Osteoblast (primary cell): Measurements from ENCODE around the gene RHEX. TPM values are rescaled to one million over a fixed set of nuclear protein-coding genes. Genes with fewer than 3 reads are reported as not detected.

Experiments used
- DNase-seq: peaks from one replicate; pipeline ENCODE4 v3.0.0; 2011; ENCODE audit warnings: low spot score, mixed read lengths; ENCODE audit not compliant: insufficient read length; ENCODE audit errors: missing footprints
- H2AFZ ChIP-seq: 2 replicates; pipeline ENCODE4 v1.6.0; 2011; ENCODE audit warnings: mild to moderate bottlenecking, low read length
- H3K27ac ChIP-seq: 2 replicates; pipeline ENCODE4 v1.5.1; 2011; ENCODE audit warnings: mild to moderate bottlenecking, low read depth, low read length, moderate library complexity
- H3K27me3 ChIP-seq: 2 replicates; pipeline ENCODE4 v1.6.0; 2012; ENCODE audit warnings: mild to moderate bottlenecking, control low read depth, inconsistent platforms, low read length, moderate library complexity; ENCODE audit not compliant: insufficient read depth
- H3K36me3 ChIP-seq: 2 replicates; pipeline ENCODE4 v1.5.1; 2011; ENCODE audit warnings: mild to moderate bottlenecking, low read length, control low read depth, moderate library complexity; ENCODE audit not compliant: insufficient read depth
- H3K4me1 ChIP-seq: 2 replicates; pipeline ENCODE4 v1.5.1; 2011; ENCODE audit warnings: mild to moderate bottlenecking, low read length, control low read depth, moderate library complexity; ENCODE audit not compliant: insufficient read depth
- H3K4me2 ChIP-seq: 2 replicates; pipeline ENCODE4 v1.6.0; 2011; ENCODE audit warnings: mild to moderate bottlenecking, low read length; ENCODE audit not compliant: insufficient read depth
- H3K4me3 ChIP-seq: fragments of 200-600 bp; sonication (generic); 3 replicates; pipeline ENCODE4 v1.5.1; 2012; ENCODE audit warnings: mild to moderate bottlenecking, low read length, inconsistent platforms; ENCODE audit not compliant: insufficient read depth
- H3K79me2 ChIP-seq: 2 replicates; pipeline ENCODE4 v1.6.0; 2012; ENCODE audit warnings: mild to moderate bottlenecking, low read length, control low read depth, inconsistent platforms; ENCODE audit not compliant: insufficient read depth
- H3K9me3 ChIP-seq: 2 replicates; pipeline ENCODE4 v1.5.1; 2011; ENCODE audit warnings: low read depth, low read length, control low read depth
- H4K20me1 ChIP-seq: 2 replicates; pipeline ENCODE4 v1.6.0; 2012; ENCODE audit warnings: mild to moderate bottlenecking, low read length, control low read depth; ENCODE audit not compliant: insufficient read depth
- total RNA-seq: library from RNA; depleted of rRNA; stranded (reverse); fragments of >200 nt; gene quantifications from 2 replicates; pipeline ENCODE4 v1.2.3, GENCODE V29; 2012
- TF ChIP-seq, protein P1 (sequence below): IDR thresholded peaks from 2 replicates; pipeline ENCODE4 v1.5.1; 2011; ENCODE audit warnings: mild to moderate bottlenecking, low read depth, low read length, moderate library complexity; ENCODE audit errors: extremely low read depth

The RHEX gene
- total RNA-seq, 1 donor = not detected

DNA sequence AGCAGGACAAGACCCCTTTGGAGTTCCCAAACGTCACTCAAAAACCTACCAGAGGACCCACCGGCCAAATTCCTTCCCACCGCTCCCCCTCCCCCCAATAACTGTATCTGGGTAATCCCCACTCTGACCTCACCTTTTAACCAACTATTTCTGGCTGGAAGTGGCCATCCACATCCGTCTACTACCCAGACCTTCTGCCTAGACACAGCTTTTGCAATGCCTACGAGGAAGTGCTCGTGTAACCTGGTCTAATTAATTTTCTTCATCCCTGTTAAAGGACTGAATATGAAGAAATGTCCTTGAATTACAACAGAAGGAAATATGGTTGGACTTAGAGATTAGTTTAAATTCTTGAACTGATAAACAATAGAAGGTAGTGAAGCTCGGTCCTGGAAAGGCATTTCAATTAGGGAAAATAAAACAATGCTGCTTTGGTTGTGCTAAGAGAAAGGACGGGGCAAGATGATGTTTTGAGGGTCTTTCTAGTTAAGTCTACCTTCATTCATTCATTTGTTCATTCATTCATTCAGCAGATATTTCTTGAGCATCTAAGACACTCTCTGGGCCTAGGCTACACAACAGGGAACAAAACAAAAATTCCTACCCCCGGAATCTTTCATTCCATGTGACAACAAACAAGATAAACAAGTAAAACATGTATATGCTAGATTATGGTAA lies 45.4 kb downstream of the RHEX start:
- DNase-seq = no peak
- Histone ChIP-seq H3K4me1 (no peaks in the 10 kb centered on the region), H3K79me2 (no peaks in the 10 kb centered on the region), H2AFZ (no peak overlapping the region), H3K4me3 (no peak overlapping the region), H3K27ac (no peak overlapping the region), H3K36me3 (no peaks in the 10 kb centered on the region), H3K4me2 (no peak overlapping the region), H3K9me3 (no peaks in the 10 kb centered on the region), H4K20me1 (no peaks in the 10 kb centered on the region), H3K27me3 (peaks cover 42% of the 10 kb centered on the region)
- TF ChIP-seq, protein P1, sequence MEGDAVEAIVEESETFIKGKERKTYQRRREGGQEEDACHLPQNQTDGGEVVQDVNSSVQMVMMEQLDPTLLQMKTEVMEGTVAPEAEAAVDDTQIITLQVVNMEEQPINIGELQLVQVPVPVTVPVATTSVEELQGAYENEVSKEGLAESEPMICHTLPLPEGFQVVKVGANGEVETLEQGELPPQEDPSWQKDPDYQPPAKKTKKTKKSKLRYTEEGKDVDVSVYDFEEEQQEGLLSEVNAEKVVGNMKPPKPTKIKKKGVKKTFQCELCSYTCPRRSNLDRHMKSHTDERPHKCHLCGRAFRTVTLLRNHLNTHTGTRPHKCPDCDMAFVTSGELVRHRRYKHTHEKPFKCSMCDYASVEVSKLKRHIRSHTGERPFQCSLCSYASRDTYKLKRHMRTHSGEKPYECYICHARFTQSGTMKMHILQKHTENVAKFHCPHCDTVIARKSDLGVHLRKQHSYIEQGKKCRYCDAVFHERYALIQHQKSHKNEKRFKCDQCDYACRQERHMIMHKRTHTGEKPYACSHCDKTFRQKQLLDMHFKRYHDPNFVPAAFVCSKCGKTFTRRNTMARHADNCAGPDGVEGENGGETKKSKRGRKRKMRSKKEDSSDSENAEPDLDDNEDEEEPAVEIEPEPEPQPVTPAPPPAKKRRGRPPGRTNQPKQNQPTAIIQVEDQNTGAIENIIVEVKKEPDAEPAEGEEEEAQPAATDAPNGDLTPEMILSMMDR = no peak

DNA sequence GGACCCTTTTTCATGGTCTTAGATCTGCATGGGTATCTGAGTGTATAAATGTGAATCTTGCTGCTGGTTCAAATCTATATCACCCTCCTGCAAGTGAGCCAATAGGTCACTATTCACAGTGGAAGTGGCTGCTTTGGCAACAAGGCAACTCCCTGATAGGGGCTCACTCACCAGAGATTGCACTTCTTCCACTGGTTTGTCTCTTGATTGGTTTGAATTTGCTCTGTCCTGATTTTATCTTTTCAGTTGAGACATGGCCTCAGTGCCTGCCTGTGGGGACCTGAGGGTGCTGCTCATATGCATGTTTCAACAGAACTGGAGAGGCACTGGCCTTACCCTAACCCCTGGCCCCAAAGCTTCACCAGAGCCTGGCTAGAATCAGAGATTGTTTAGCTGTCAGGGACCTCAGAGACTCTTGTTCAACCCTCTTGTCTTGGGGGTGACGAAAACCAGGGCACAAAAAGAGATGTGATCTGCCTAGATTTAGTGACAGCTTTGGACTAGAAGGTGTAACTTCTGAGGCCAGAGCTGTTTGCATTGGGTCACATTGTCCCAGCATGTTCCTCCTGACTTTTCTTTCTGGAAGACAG lies 47.3 kb downstream of the RHEX start:
- no peaks in the 10 kb centered on the region for H3K36me3 ChIP-seq
- H3K79me2 ChIP-seq = no peaks in the 10 kb centered on the region
- H2AFZ ChIP-seq = no peak overlapping the region
- H3K4me3 ChIP-seq = no peak overlapping the region
- no peaks in the 10 kb centered on the region for H3K9me3 ChIP-seq
- DNase-seq = no peak
- no peak overlapping the region for H3K4me2 ChIP-seq
- no peak overlapping the region for H3K27ac ChIP-seq
- TF ChIP-seq, protein P1 = no peak
- H3K4me1 ChIP-seq = no peaks in the 10 kb centered on the region
- peaks cover 26% of the 10 kb centered on the region for H3K27me3 ChIP-seq
- no peaks in the 10 kb centered on the region for H4K20me1 ChIP-seq

DNA sequence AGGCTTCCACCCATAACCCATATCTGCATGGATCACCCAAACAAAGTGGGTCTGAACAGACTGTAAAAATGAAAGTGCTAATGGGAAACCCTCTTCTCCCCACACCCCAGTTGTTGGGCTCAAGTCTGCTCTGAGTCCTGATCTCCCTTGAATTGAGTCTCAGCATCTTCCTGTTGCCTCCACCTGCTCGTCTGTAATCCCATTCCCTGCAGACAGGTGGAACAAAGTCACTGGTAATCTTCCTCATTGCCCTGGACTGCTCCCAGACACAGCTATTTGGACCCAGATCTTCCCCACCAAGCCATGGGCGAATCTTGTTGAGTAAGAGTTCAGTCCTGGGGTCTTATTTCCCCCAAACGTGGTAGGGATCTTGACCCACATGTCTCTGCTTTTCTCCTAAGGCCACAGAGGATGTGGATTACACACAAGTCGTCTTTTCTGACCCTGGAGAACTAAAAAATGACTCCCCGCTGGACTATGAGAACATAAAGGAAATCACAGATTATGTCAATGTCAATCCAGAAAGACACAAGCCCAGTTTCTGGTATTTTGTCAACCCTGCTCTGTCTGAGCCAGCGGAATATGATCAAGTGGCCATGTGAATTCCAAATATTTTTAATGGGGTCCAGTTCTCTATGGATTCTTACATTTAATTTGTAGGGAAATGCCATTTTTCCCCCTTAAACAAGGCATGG lies 48.5 kb downstream of the RHEX start:
- H3K4me2 ChIP-seq = no peak overlapping the region
- DNase-seq = no peak
- no peaks in the 10 kb centered on the region for H3K79me2 ChIP-seq
- no peaks in the 10 kb centered on the region for H3K9me3 ChIP-seq
- no peak overlapping the region for H3K27ac ChIP-seq
- H4K20me1 ChIP-seq = no peaks in the 10 kb centered on the region
- H3K4me3 ChIP-seq = no peak overlapping the region
- no peaks in the 10 kb centered on the region for H3K36me3 ChIP-seq
- peaks cover 22% of the 10 kb centered on the region for H3K27me3 ChIP-seq
- H2AFZ ChIP-seq = no peak overlapping the region
- peaks cover 4% of the 10 kb centered on the region for H3K4me1 ChIP-seq
- TF ChIP-seq, protein P1 = no peak

DNA sequence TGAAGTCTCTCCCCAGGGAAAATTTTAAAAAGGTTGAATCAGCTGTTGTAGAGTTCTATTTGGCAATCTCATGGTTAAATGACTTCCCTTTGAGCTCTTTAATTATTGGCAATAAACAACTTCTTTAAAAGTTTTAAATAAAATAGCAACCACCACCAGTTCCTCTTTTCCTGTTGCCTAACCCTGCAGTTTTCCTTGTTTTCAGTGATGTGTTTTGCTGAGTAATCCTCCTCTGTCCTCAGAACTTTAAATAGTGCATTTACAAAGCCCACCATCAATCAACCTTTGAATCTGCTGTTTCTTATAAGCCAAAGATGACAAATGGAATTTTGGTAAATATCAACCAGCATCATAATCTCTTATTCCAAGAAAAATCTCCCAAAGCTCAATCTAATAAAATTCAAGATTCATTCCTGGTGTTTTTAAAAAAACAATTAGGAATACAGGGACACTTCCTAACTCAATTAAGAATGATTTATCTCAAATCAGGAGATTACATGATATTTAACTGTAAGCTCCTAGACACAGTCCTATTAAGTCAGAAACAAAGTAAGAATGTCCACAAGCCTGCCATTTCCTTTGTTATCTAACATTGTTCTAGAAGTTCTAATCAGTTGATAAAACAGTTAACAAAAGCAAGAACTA lies 49.4 kb downstream of the RHEX start:
- H3K4me2 ChIP-seq = no peak overlapping the region
- no peaks in the 10 kb centered on the region for H4K20me1 ChIP-seq
- H3K4me1 ChIP-seq = peaks cover 4% of the 10 kb centered on the region
- no peaks in the 10 kb centered on the region for H3K9me3 ChIP-seq
- H3K27ac ChIP-seq = no peak overlapping the region
- H2AFZ ChIP-seq = no peak overlapping the region
- no peaks in the 10 kb centered on the region for H3K36me3 ChIP-seq
- H3K27me3 ChIP-seq = peaks cover 19% of the 10 kb centered on the region
- H3K4me3 ChIP-seq = no peak overlapping the region
- no peak for DNase-seq
- no peaks in the 10 kb centered on the region for H3K79me2 ChIP-seq
- TF ChIP-seq, protein P1 = no peak
